MCF 10A (cell line): ENCODE results near the gene PROP1. TPM values are rescaled to one million over a fixed set of nuclear protein-coding genes. Genes with fewer than 3 reads are reported as not detected.

ENCODE experiments used
- BruUV-seq: library from RNA; stranded (reverse); fragments of 400-500 nt; replicated peaks from 2 replicates; lab custom pipeline; 2021; lab: Mats Ljungman, UMichigan
- CTCF ChIA-PET: fragments of 300-600 bp; sonication (Branson Sonifier 250); formaldehyde crosslinking; extraction: SDS; loops from one replicate; lab custom pipeline; 2021; ENCODE audit warnings: antibody characterized with exemption, inconsistent platforms; lab: Yijun Ruan, JAX
- POLR2A ChIA-PET: fragments of 300-600, 350-650 bp; sonication (Branson Sonifier 250); formaldehyde crosslinking; extraction: SDS; loops from one replicate; lab custom pipeline; 2020; ENCODE audit warnings: antibody characterized with exemption, inconsistent platforms; lab: Yijun Ruan, JAX
- DNase-seq: peaks from one replicate; pipeline ENCODE4 v3.0.0-alpha.2; 2018; ENCODE audit not compliant: unreplicated experiment
- H3K27ac Mint-ChIP-seq: one replicate; pipeline ENCODE4 v1.8.0; 2022; ENCODE audit warnings: mild to moderate bottlenecking, low read depth, mixed read lengths; ENCODE audit not compliant: unreplicated experiment
- H3K27me3 Mint-ChIP-seq: one replicate; pipeline ENCODE4 v1.8.0; 2022; ENCODE audit warnings: mixed read lengths; ENCODE audit not compliant: insufficient read depth, unreplicated experiment
- H3K36me3 Mint-ChIP-seq: one replicate; pipeline ENCODE4 v1.8.0; 2022; ENCODE audit warnings: mild to moderate bottlenecking, moderate library complexity, mixed read lengths; ENCODE audit not compliant: insufficient read depth, unreplicated experiment
- H3K4me1 Mint-ChIP-seq: one replicate; pipeline ENCODE4 v1.8.0; 2022; ENCODE audit warnings: mixed read lengths; ENCODE audit not compliant: insufficient read depth, unreplicated experiment
- H3K4me3 Mint-ChIP-seq: one replicate; pipeline ENCODE4 v1.8.0; 2022; ENCODE audit warnings: mild to moderate bottlenecking, moderate library complexity, mixed read lengths; ENCODE audit not compliant: unreplicated experiment
- H3K9me3 Mint-ChIP-seq: one replicate; pipeline ENCODE4 v1.8.0; 2022; ENCODE audit warnings: mixed read lengths; ENCODE audit not compliant: unreplicated experiment
- intact Hi-C: fragments of 100-400 bp; cut with micrococcal nuclease; formaldehyde crosslinking; loops from 2 replicates; pipeline ENCODE4 v1.14.1; 2022
- total RNA-seq: library from RNA; stranded (reverse); gene quantifications from 2 replicates; pipeline ENCODE4 v1.2.3, GENCODE V29; 2022
- TF ChIP-seq, protein P1 (sequence below): fragments of 200-600 bp; IDR thresholded peaks from one replicate; pipeline ENCODE4 v1.8.0; 2022; ENCODE audit warnings: antibody characterized with exemption, mild to moderate bottlenecking; ENCODE audit not compliant: unreplicated experiment

The PROP1 gene
- total RNA-seq, 1 experiment from 2014 or later: not detected

DNA sequence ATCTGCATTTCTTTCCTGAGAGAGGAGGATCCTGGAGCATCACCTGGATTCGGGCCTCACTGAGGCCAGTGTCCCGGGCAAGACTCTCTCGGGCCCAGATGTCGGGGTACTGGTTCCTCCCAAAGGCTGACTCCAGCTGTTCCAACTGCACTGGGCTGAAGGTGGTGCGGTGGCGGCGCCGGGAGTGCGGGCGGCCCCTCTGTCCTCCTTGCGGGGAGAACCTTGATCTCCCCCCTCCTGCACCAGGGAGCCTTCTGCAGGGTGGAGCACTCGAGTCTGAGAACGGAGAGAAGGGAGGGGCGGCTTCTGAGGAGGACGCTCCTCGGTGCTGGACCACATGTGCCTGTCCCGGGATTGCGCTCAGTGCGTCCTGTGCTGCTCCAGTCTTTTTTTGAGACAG is 2.0 kb downstream of the PROP1 start:
- POLR2A ChIA-PET: no interaction called here
- Mint-ChIP-seq H3K27me3 (peaks cover 24% of the 10 kb centered on the region), H3K27ac (no peak overlapping the region), H3K9me3 (no peaks in the 10 kb centered on the region), H3K4me3 (no peak overlapping the region), H3K36me3 (no peaks in the 10 kb centered on the region), H3K4me1 (no peaks in the 10 kb centered on the region)
- TF ChIP-seq, protein P1, sequence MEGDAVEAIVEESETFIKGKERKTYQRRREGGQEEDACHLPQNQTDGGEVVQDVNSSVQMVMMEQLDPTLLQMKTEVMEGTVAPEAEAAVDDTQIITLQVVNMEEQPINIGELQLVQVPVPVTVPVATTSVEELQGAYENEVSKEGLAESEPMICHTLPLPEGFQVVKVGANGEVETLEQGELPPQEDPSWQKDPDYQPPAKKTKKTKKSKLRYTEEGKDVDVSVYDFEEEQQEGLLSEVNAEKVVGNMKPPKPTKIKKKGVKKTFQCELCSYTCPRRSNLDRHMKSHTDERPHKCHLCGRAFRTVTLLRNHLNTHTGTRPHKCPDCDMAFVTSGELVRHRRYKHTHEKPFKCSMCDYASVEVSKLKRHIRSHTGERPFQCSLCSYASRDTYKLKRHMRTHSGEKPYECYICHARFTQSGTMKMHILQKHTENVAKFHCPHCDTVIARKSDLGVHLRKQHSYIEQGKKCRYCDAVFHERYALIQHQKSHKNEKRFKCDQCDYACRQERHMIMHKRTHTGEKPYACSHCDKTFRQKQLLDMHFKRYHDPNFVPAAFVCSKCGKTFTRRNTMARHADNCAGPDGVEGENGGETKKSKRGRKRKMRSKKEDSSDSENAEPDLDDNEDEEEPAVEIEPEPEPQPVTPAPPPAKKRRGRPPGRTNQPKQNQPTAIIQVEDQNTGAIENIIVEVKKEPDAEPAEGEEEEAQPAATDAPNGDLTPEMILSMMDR: no peak
- no peak for DNase-seq
- CTCF ChIA-PET: interaction anchor here (0.9 to 1.3 kb wide), 4 partner anchors 12 to 387 kb away, joined by 3 to 6 read pairs (median 4); no protein-coding TSS in a partner anchor
- intact Hi-C loops: no loop called here
- BruUV-seq: no TSS peak

DNA sequence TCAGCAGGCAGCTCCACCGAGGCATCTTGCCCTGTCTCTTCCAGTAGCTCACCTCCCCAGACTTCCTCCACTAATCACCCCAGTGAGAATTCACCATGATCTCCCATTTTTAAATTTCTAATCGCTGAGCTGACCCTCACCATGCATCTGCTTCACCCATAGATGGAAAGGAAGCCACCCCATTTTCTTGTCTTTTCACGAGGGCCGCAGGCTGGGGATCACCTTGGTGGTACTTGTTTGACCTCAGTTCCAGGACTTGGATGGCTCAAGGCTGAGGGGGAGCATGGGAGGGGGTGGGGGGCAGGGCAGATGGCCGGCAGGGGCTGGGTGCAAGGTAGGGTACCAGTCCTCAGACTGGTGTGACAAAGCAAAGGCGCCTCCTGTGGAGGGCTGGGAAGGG is 3.6 kb downstream of the PROP1 start:
- BruUV-seq: no TSS peak
- intact Hi-C loops: no loop called here
- Mint-ChIP-seq H3K4me3 (no peak overlapping the region), H3K9me3 (no peaks in the 10 kb centered on the region), H3K27me3 (peaks cover 24% of the 10 kb centered on the region), H3K36me3 (no peaks in the 10 kb centered on the region), H3K27ac (no peak overlapping the region), H3K4me1 (no peaks in the 10 kb centered on the region)
- POLR2A ChIA-PET: no interaction called here
- CTCF ChIA-PET: no interaction called here
- TF ChIP-seq, protein P1: no peak
- no peak for DNase-seq

DNA sequence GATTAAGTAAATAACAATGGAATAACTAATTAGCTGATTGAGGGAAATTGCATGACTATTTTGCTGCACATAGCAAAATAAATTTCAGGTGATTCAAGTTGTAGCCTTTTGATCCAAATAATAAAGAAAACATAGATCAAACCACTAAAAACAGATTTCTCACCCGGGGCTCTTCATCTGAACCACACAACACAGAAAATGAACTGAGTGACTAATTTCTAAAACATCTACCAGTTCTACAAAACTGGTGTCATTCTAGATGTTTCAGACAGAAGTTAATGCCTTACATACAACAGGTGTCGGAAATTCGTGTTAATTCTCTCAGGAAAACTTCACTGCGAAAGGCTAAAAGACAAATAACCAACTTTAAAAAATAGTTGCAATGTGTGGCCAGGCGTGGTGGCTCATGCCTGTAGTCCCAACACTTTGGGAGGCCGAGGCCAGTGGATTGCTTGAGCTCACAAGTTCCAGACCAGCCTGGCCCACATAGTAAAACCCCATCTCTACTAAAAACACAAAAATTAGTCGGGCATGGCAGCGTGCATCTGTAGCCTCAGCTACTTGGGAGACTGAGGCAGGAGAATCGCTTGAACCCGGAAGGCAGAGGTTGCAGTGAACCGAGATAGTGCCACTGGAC is 6.9 kb downstream of the PROP1 start:
- H3K9me3 Mint-ChIP-seq: no peaks in the 10 kb centered on the region
- no TSS peak for BruUV-seq
- no peaks in the 10 kb centered on the region for H3K4me1 Mint-ChIP-seq
- no peaks in the 10 kb centered on the region for H3K36me3 Mint-ChIP-seq
- TF ChIP-seq, protein P1: no peak
- peak overlapping the region; percentile 27 for H3K27ac Mint-ChIP-seq
- ChIA-PET POLR2A (no interaction called here), CTCF (interaction anchor here (1.4 kb wide), 1 partner anchor 73 kb away, joined by 5 read pairs; no protein-coding TSS in a partner anchor)
- no peak overlapping the region for H3K4me3 Mint-ChIP-seq
- no peak for DNase-seq
- intact Hi-C loops: no loop called here
- H3K27me3 Mint-ChIP-seq: no peaks in the 10 kb centered on the region

DNA sequence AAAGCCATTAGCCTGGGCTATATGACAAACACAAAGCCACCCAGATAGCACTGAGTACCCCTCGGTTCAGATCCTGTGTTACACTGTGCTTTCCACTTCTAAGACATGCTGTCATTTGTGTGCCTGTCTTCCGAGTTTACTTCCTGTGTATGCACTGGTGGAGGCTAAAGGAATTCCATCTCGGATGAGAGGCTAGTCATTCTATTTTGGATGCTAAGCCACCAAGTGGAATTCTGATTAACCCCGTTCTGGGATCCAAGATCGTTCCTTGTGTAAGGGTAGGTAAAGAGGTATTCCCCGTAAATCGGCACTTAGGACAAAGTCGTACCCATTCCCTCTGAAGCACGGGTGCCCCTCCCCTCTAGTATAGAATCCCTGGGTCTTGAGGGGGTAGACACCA is 8.7 kb downstream of the PROP1 start:
- no peaks in the 10 kb centered on the region for H3K36me3 Mint-ChIP-seq
- no peaks in the 10 kb centered on the region for H3K27me3 Mint-ChIP-seq
- ChIA-PET CTCF (no interaction called here), POLR2A (no interaction called here)
- no peak overlapping the region for H3K27ac Mint-ChIP-seq
- intact Hi-C loops: no loop called here
- H3K4me3 Mint-ChIP-seq: no peak overlapping the region
- BruUV-seq: no TSS peak
- no peaks in the 10 kb centered on the region for H3K4me1 Mint-ChIP-seq
- H3K9me3 Mint-ChIP-seq: no peaks in the 10 kb centered on the region
- DNase-seq: no peak
- TF ChIP-seq, protein P1: no peak
